ENCODE data around the gene BLOC1S1. TPM values are rescaled to one million over a fixed set of nuclear protein-coding genes. Genes with fewer than 3 reads are reported as not detected.
A peak's percentile ranks its signal among the peaks of the same experiment; 100 is the strongest.

BLOC1S1 gene
- total RNA-seq = 109 TPM
- long read RNA-seq, transcript BLOC1S1-203 (4 exons, 571 nt) = major isoform, 24 of 53 reads
- long read RNA-seq, partial matches to known transcripts = 11 of 53 reads
- long read RNA-seq, other reads (novel, unspliced or antisense) = 18 of 53 reads

DNA sequence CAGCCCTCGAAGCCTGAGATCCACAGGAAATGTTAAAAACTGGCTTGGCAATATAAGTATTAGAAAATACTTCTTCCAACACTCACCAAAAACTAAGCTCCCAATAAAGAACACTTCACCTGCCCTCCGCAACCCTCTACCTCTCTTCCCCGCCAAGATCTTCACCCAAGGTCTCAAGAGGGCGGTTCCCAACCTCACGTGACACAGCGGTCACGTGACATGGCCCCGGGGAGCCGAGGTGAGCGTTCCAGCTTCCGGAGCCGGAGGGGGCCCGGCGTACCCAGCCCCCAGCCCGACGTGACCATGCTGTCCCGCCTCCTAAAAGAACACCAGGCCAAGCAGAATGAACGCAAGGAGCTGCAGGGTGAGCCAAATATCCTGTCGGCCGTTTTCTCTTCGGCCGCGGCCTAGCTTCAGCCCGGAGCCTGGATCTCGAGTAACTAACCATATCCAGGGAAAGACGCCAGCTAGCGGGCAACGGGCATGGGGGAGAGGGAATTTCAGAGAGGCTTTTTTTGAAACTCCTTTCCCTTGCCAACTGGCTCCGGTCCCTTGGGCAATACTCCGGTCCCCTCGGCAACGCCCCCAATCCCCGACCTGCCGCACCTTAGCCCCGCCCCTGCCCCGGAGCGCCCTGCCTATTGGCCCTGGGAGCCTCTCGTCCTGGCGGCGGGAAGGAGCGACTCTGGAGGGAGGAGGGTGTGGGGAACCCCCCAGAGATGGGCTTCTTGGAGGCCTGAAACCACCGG, at the start of gene BLOC1S1:
Gene BLOC1S1 (plus strand): TSS at position 214 of the 749 bp plus-strand sequence. CDS start 6 bp downstream, at position 220.
- H3K27ac ChIP-seq (replicated peaks) = peak within 1 kb of the TSS; percentile 97
- peak; percentile 91 for DNase-seq
- no peaks in the 10 kb centered on the region for H3K36me3 ChIP-seq
- intact Hi-C loops (cut with micrococcal nuclease) = no loop called here
- no peaks in the 10 kb centered on the region for H3K9me3 ChIP-seq (replicated peaks)
- TF ChIP-seq CTCF (IDR thresholded peaks at IDR 0.05; ENCODE audit: borderline replicate concordance) = no peak
- H3K27me3 ChIP-seq (ENCODE audit: low read depth) = no peaks in the 10 kb centered on the region
- H3K4me1 ChIP-seq = peaks cover 89% of the 10 kb centered on the region
- peak within 1 kb of the TSS; percentile 78 for H3K4me3 ChIP-seq

GRCh38 chr12:55666508-55666907, 49.3 kb upstream of the BLOC1S1 start:
- no peak for DNase-seq
- no peak for TF ChIP-seq CTCF (IDR thresholded peaks at IDR 0.05; ENCODE audit: borderline replicate concordance)
- no peak overlapping the region for H3K4me3 ChIP-seq
- no peak overlapping the region for H3K27ac ChIP-seq (replicated peaks)
- H3K27me3 ChIP-seq (ENCODE audit: low read depth) = no peaks in the 10 kb centered on the region
- no peaks in the 10 kb centered on the region for H3K9me3 ChIP-seq (replicated peaks)
- intact Hi-C loops (cut with micrococcal nuclease) = no loop called here
- no peaks in the 10 kb centered on the region for H3K4me1 ChIP-seq
- H3K36me3 ChIP-seq = no peaks in the 10 kb centered on the region

- H3K27ac ChIP-seq (replicated peaks) = no peak overlapping the region
- no peaks in the 10 kb centered on the region for H3K36me3 ChIP-seq
- no peak for DNase-seq
- H3K9me3 ChIP-seq (replicated peaks) = no peaks in the 10 kb centered on the region
- intact Hi-C loops (cut with micrococcal nuclease) = no loop called here
- no peak overlapping the region for H3K4me3 ChIP-seq
- H3K27me3 ChIP-seq (ENCODE audit: low read depth) = no peaks in the 10 kb centered on the region
- no peaks in the 10 kb centered on the region for H3K4me1 ChIP-seq
- TF ChIP-seq CTCF (IDR thresholded peaks at IDR 0.05; ENCODE audit: borderline replicate concordance) = no peak
These were observed 45.6 kb upstream of the BLOC1S1 start for GRCh38 chr12:55670276-55670675.

- Histone ChIP-seq H3K4me3 (no peak overlapping the region), H3K4me1 (no peaks in the 10 kb centered on the region), H3K27me3 (ENCODE audit: low read depth) (no peaks in the 10 kb centered on the region), H3K9me3 (replicated peaks) (no peaks in the 10 kb centered on the region), H3K27ac (replicated peaks) (no peak overlapping the region), H3K36me3 (no peaks in the 10 kb centered on the region)
- DNase-seq = no peak
- TF ChIP-seq CTCF (IDR thresholded peaks at IDR 0.05; ENCODE audit: borderline replicate concordance) = no peak
- intact Hi-C loops (cut with micrococcal nuclease) = no loop called here
These were observed 44.1 kb upstream of the BLOC1S1 start for GRCh38 chr12:55671746-55672145.

DNA sequence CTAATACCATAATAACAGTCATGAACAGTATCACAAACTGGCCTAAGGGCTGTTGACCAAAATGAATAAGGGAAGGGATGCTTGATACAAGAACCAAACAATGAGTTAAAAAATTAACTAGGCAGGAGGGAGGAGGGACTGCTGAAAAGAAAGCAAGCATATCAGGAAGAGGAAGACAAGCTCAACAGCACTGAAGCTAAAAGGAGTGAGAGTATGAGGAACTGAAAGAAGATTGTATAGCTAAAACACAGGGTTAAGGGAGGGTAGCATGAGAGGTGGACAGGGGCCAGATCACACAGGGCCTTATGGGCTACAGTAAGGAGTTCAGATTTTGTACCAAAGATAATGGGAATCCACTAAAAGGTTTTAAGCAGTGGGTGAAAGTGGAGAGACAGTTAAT, 42.2 kb upstream of the BLOC1S1 start:
- Histone ChIP-seq H3K4me3 (no peak overlapping the region), H3K27me3 (ENCODE audit: low read depth) (no peaks in the 10 kb centered on the region), H3K4me1 (no peaks in the 10 kb centered on the region), H3K9me3 (replicated peaks) (no peaks in the 10 kb centered on the region), H3K36me3 (no peaks in the 10 kb centered on the region), H3K27ac (replicated peaks) (no peak overlapping the region)
- intact Hi-C loops (cut with micrococcal nuclease) = no loop called here
- TF ChIP-seq CTCF (IDR thresholded peaks at IDR 0.05; ENCODE audit: borderline replicate concordance) = no peak
- DNase-seq = no peak

Measured in left ventricle myocardium inferior (tissue), 1 donor.